Dedifferentiated amniotic fluid mesenchymal stem cell (primary cell): ENCODE measurements around the gene UHRF1.
A peak's percentile ranks its signal among the peaks of the same experiment; 100 is the strongest.
"Not testable (repeated sequence)": the region's sequence is repeated elsewhere in the genome, so short reads cannot be mapped to it uniquely, and the experiment has no call there.

ENCODE experiments used
- DNase-seq: peaks from one replicate; pipeline ENCODE4 v3.0.0-alpha.2; 2016; ENCODE audit errors: extremely low spot score

Gene UHRF1

DNA sequence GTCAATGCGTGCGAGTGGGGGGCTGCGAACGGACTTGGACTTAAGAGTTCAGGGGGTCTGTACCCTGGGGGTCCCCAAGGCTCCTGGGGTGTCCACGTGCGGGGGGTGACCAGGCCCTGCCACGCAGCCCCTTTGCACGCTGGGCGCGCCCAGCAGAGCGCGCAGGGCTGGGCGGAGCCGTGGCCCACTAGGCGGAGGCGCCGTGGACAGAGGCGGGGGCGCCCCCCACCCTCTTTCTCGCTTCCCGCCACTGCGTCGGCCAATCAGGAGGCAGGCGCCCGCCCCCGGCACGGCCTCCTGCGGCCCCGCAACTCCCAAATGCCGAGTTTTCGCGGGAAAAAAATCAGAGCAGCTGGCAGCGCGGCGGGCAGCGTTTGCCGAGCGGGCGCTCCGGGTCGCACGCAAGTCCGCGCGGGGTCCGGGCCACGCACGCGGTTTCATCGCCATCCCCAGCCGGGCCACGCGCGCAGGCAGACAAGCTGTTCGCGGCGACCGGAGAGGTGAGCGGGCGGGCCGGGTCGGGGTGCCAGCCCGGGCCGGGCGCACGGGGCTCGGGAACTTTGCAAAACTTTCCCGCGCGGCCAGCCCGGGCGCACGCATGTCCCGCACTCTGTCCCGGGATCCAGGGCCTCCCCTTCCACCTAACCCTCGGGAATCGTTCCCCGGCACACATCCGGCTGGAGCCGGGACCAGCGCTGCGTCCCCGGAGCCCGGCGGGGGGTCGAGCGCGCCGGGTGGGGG, at the start of gene UHRF1:
Gene UHRF1, plus strand, starts transcription at position 346 of the 741 bp plus-strand sequence. CDS start 1,385 bp downstream, outside the sequence.
- no peak for DNase-seq

DNA sequence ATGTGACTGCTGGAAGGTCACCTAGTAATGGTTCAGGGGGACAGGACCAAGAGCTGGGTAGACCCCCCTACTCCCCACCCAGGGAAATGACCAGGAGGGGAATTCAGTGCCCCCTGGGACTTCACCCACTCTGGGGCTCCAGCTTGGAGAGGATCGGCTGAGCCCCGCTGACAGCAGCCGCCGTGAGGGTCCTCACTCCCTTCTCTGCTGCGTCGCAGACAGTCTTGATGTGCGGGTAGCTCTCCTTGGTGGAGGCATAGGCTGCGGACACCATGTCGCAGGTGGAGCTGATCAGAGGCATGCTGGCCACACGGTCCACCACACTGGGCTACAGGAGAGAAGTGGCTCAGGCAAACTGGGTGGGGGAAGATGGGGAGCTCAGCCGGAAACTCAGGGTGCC, 49.6 kb upstream of the UHRF1 start:
- DNase-seq = no peak

DNA sequence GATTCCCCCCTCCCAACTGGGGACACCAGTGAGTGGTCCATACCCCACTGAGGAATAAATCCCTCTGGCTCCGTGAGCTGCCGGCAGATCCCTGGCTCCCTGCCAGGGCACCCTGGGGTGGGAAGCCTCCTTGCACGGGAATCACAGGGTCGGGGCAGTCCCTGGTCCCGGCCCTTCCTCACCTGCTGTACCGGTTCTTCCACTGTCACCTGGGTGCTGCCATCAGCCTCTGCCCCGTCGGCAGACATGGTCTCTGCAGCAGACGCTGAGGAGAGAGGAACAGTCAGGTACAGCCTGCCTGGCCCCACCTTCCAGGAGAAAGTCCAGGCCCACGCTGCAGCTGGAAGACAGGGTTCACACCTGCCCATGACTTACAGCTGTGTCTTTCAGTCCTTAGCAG, 48.2 kb upstream of the UHRF1 start:
- no peak for DNase-seq

DNA sequence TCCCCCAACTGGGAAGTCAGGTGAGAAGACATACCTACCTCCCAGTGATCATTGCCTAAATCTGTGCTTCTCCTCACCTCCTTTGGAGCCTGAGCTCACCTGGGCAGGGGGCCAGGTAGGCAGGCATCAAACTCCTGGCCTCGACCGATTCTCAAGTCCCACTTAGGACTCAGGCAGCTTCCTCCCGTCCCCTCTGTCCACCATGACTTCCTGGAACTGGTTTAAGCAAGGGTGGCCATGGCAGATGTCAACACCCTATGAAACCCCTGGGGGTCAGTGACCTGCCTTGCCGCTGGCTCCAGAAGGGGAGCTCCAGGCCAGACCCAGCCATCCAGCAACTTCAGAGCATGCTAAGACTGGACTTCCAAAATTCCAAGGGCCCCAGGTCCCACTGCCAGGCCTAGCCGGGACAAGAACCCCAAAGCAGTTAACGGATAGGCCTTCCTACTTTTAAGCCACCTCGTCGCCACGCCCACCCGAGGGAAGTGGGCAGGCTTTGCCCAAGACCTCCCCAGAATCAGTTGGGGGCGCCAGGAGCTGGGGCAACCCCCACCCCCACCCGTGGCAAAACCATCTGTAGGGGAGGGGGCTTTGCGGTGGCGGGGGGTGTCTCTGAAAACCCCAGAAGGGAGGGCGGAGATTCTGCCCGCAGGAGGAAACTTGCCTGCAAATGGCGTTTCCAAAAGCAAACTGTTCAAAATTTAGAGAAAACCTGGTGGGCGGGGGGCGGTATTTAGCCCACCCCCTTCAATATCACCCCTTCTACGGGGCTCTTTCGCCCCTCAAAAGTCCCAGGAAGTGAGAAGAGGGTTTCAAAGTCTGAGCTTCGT, 42.5 kb upstream of the UHRF1 start:
- no peak for DNase-seq

DNA sequence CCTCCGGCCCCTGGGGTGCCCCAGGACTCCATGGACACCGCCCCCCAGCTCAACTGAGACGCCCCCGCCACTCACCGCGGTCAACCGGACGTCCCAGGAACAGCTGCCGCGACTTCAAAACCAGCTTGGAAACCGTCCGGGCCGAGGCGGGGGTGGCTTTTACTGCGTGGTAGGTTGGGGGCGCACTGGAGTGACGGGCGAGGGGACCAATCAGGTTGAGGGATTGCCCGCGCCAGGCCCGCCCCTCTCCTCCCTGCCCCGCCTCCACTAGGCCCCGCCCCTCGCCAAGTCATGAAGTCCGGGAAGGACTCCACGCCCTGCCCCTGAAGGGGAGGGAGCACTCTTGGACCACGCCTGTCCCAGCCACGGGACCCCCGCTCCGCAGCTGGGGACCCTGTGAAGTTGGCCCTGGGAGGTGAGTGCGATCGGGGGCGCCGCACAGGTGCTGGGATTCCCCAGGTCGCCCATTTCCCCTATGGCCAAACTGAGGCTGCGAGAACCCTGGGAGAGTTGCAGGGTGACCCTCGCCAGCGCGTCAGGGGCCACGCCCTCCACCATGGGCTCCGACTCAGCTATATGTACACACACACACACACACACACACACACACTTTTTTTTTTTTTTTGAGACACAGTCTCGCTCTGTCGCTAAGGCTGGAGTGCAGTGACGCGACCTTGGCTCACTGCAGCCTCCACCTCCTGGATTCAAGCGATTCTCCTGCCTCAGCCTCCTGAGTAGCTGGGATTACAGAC, 41.6 kb upstream of the UHRF1 start, which contains the start of gene PLIN3:
Gene PLIN3, minus strand, starts transcription at position 134 of the 752 bp plus-strand sequence. CDS start 6,273 bp downstream, outside the sequence.
- peak; percentile 94 for DNase-seq

DNA sequence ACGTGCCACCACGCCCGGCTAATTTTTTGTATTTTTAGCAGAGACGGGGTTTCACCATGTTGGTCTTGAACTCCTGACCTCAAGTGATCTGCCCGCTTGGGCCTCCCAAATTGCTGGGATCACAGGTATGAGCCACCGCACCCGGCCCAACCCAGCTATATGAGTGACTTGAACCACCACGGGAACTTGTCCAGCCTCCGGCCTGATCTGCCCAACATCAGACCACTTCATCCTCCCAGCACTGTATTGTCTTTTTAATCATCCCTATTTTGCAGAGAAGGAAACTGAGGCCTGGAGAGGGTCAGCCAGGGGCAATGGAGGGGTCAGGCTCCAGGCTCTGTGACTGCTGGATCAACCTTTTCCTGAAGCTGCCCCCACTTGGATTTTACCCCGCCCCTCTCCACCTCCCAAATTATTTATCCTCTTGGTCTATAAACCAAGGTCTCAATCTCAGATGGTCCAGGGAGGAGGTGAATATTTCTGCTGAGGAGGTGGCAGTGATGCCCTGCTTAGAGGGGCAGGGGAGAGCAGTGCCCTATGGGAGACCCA, 40.9 kb upstream of the UHRF1 start:
- no peak for DNase-seq

DNA sequence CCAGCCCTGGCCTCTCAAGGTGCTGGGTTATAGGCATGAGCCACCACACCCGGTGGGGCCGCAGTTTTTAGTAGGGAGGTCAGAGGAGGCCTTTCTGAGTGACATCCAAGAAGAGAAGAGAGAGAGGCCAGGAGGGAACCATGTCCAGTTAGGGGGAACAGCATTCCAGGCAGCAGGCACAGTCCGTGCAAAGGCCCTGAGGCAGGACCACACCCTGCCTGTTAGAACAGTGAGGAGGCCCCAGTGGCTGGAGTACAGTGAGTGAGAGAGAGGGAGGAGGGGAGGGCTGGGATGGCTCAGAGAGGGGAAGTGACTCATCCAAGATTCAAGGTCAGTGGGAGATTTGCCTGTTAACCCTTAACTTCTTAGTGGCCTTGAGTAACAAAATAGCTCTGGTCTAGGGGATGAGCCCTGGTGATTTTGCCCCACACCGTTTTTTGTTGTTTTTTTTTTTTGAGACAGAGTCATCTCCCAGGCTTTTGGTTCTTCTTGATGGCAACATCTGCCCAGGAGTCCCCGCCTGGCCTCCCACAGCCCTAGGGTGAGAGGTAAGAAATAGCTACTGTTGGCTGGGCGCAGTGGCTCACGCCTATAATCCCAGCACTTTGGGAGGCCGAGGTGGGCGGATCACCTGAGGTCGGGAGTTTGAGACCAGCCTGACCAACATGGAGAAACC, 39.1 kb upstream of the UHRF1 start:
- DNase-seq = peak; percentile 76

DNA sequence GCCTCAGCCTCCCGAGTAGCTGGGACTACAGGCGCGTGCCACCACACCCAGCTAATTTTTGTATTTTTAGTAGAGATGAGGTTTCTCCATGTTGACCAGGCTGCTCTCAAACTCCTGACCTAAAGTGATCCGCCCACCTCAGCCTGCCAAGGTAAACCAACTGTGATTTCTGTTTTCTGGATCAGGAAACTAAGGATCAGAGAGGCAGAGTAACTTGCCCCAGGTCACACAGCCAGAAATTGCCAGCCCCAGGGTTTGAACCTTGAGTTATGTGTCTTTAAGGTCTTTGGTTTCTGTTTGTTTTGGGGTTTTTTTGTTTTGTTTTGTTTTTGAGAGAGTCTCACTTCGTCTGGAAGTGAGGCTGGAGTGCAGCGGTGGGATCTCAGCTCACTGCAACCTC, 37.6 kb upstream of the UHRF1 start:
- DNase-seq = no peak

DNA sequence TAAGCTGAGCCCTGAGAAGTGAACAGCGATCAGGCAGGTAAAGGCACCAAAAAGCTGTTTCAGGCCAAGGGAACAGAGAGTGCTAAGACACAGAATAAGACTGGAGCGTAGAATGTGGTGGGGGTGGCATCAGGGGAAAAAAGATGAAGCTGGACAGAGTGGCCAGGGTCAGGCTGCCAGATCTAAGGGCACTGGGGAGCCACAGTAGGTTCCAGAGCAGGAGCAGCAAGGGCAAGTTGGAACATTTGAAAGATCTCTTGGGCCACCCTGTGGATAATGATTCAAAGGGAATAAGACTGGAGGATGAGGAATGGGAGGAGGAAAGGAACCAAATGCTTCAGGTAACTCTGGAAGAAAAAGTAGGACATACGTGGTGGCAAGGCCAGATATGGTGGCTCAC, 35.4 kb upstream of the UHRF1 start:
- no peak for DNase-seq

DNA sequence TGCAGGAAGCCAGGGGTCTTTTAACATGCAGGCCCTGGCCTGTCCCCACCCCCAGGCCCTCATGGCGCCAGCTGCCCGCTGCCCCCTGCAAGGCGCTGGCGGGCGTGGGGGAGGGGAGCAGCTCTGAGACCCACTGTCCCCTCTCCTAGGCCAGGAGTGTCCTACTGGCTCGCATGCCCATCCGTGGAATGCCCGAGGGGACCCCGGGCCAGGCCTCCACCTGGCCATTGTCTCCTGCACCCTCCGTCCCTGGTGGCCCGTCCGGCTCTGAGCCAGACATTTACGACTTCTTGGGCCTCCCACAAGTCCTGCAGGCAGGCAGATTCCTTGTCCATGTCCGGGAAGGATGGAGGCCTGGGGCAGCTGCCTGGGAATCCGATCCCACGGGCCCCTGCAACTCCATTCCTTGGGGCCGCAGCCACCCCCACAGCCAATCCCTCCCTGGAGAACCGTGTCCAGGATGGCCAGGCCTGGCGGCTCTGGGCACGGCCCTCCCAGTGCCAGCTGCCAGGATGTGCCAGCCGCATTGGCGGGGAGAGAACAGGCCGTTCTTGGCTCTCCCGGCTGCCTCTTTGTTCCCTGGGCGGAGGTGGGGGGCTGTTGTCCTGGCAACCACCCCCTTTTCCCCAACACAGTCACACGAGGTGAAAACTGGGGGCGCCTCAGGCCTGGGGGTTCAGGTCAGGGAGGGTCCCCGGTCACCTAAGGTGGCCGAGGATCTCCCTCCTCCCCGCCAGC, 31.4 kb upstream of the UHRF1 start:
- no peak for DNase-seq

DNA sequence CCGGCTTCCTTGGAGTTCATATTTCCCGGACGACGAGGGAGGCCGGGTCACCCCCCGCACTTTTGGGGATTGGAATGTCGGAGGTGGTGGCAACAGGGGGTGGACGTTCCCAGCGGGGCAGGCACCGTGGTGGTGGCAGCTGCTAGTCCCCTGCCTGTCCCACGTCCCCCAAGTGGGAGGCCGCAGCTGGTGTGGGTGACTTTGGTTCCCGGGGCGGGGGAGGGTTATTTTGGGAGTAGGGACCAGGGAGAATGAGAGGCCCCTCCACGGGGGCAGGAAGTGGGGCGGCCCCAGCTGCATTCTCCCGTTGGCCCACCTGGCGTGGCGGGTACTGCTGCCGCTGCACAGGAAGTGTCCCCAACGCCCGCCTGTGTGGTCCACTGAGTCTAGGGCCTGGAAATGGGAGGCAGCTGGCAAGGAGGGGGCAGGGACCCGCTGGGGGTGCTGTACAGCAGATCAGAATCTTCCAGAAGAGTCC, 30.8 kb upstream of the UHRF1 start:
- no peak for DNase-seq

DNA sequence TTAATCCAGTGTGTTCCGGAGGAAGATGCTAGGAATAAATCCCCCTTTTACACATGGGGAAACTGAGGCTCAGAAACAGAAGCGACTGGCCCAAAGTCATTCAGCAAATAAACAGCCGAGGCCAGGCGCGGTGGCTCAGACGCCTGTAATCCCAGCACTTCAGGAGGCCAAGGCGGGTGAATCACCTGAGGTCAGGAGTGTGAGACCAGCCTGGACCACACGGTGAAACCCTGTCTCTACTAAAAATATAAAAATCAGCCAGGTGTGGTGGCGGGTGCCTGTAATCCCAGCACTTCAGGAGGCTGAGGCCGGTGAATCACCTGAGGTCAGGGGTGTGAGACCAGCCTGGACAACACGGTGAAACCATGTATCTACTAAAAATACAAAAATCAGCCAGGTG, 30.3 kb upstream of the UHRF1 start:
- no peak for DNase-seq

DNA sequence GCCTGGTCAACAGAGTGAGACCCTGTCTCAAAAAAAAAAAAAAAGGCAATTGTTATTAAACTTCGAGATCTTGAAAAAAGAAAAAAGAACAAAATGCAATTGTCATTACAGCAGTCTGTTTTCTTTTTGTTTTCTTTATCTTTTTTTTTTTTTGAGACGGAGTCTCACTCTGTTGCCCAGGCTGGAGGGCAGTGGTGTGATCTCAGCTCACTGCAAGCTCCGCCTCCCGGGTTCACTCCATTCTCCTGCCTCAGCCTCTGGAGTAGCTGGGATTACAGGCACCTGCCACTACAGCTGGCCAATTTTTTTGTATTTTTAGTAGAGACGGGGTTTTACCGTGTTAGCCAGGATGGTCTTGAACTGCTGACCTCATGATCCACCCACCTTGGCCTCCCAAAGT, 26.4 kb upstream of the UHRF1 start:
- DNase-seq = not testable (repeated sequence)

DNA sequence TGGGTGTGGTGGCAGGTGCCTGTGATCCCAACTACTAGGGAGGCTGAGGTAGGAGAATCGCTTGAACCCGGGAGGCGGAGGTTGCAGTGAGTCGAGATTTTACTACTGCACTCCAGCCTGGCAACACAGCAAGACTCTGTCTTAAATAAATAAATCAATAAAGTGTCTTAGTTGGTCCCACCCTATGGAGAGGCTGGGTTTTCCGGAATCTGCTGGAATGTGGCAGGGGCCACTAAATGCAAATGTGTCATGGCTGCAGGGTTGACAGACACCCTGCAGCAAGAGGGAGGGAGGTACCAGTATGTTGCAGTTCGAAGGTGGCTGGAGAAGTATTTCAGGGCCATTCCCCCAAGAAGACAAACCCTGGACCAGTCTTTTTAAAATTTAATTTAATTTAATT, 24.3 kb upstream of the UHRF1 start:
- not testable (repeated sequence) for DNase-seq

DNA sequence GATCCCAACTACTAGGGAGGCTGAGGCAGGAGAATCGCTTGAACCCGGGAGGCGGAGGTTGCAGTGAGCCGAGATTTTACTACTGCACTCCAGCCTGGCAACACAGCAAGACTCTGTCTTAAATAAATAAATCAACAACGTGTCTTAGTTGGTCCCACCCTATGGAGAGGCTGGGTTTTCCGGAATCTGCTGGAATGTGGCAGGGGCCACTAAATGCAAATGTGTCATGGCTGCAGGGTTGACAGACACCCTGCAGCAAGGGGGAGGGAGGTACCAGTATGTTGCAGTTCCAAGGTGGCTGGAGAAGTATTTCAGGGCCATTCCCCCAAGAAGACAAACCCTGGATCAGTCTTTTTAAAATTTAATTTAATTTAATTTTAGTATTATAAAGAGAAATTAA, 21.5 kb upstream of the UHRF1 start:
- not testable (repeated sequence) for DNase-seq

DNA sequence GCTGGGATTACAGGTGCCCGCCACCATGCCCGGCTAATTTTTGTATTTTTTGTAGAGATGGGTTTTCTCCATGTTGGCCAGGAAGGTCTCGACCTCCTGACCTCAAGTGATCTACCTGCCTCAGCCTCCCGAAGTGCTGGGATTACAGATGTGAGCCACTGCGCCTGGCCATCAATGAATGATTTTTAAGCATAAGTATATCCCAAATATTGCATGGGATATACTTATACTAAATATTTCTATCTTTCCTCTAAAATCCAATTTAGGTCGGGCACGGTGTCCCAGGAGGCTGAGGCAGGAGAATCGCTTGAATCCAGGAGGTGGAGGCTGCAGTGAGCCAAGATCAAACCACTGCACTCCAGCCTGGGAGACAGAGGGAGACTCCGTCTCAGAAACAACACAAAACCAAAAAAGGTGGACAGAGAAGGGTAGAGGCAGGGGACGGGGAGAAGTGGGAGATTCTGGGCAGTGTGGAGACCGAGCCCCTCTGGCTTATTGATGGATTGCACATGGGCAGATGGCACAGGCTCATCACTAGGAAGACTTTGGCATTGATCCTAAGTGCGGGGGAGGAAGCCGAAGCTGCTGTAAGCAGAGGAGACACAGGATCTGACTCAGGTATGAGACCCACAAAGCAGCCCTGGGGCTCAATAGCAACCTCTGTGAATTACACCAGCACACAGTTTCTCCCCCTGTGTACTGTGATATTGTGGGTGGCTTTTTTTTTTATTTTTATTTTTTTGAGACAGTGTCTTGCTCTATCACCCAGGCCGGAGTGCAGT, 20.1 kb upstream of the UHRF1 start:
- DNase-seq = peak; percentile 35

DNA sequence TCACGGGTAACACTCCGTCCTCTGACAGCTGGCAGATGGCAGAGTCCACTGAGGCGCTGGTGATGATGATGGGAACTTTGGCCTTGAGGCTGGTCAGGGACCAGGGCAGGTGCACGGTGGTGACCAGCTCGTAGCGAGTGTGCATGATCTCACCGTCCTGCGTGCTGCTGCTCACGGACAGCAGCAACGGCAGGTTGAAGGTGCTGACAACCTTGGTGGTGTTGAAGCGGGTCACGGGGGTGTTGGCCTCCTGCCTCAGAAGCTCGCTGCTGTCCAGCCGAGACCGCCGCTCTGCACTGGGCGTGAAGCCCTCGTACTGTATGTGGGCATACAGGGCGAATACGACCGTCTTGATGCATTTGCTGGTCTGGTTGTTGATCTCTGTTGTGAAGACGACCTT, 18.2 kb upstream of the UHRF1 start:
- no peak for DNase-seq

DNA sequence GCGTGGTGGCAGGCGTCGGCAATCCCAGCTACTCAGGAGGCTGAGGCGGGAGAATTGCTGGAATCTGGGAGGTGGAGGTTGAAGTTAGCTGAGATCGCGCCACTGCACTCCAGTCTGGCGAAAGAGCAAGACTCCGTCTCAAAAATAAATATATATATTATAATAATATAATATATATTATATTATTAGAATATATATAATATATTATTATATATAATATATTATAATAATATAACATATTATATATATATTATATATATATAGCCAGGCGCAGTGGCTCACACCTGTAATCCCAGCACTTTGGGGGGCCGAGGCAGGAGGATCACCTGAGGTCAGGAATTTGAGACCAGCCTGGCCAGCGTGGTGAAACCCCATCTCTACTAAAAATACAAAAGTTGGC, 16.3 kb upstream of the UHRF1 start:
- not testable (repeated sequence) for DNase-seq

DNA sequence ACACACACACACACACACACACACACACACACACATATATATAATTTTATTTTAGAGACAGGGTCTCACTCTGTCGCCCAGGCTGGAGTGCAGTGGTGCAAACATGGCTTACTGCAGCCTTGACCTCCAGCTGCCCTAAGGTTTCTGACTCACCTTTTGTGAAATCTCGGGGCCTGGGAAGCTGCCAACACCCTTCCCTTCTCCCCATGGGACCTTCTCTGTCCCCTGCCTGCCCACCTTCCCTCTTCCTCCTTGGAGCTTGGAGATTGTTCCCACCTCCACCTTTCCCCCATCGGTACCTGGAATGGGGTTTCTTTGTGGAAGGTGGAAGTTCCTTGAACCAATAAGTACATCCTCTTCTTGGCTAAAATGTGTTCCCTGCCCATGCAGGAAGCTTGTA, 12.9 kb upstream of the UHRF1 start:
- no peak for DNase-seq

DNA sequence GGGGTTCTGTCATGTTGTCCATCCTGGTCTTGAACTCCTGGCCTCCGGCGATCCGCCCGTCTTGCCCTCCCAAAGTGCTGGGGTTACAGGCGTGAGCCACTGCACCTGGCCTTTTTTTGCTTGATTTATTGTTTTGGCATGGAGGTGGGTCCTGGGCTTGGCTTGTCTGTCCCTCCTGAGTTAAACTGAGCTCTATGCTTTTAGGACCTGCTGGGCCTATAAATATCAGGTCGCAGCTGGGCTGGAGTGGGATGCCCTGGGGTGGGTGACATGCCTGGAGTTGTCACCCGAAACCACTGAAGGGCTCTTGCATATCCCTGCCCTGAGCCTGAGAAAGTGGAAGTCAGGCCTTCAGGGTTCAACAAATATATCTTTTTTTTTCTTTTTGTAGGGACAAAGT, 12.2 kb upstream of the UHRF1 start:
- no peak for DNase-seq
